GM21367 (cell line): Measurements from ENCODE around the gene ZMYND10.
A peak's percentile ranks its signal among the peaks of the same experiment; 100 is the strongest.

Experiments
- ATAC-seq: cut with Tn5 transposase; IDR thresholded peaks from one replicate; pipeline ENCODE4 v1.9.1; 2021; ENCODE audit not compliant: unreplicated experiment

ZMYND10 gene

GRCh38 chr3:50292159-50293078 lies 53.1 kb downstream of the ZMYND10 start, which contains the start of gene IFRD2:
IFRD2 (minus strand) TSS chr3:50292429; CDS start chr3:50292274, 155 bp downstream.
- ATAC-seq = peak; percentile 84
